Lower lobe of right lung (tissue), 2 donors: ENCODE measurements around the gene ZNF138. TPM values are rescaled to one million over a fixed set of nuclear protein-coding genes. Genes with fewer than 3 reads are reported as not detected.
"Not testable (repeated sequence)": the region's sequence is repeated elsewhere in the genome, so short reads cannot be mapped to it uniquely, and the experiment has no call there.

Source experiments
- ATAC-seq, 2 donors: fragments of 200-7000 bp; cut with Tn5 transposase; one replicate each; pipeline ENCODE4 v1.9.1; 2020 to 2022; ENCODE audit warnings: mild to moderate bottlenecking in 2 of 2, moderate library complexity in 2 of 2
- DNase-seq: peaks from one replicate; pipeline ENCODE4 v3.0.0-alpha.2; 2020
- H3K27ac ChIP-seq: fragments of 200-600 bp; one replicate; pipeline ENCODE4 v1.8.0; 2022
- H3K27me3 ChIP-seq: fragments of 200-600 bp; one replicate; pipeline ENCODE4 v1.8.0; 2022; ENCODE audit warnings: low read depth
- H3K36me3 ChIP-seq: fragments of 200-600 bp; one replicate; pipeline ENCODE4 v1.8.0; 2022; ENCODE audit warnings: mild to moderate bottlenecking
- H3K4me1 ChIP-seq: fragments of 200-600 bp; one replicate; pipeline ENCODE4 v1.8.0; 2022
- H3K4me3 ChIP-seq: fragments of 200-600 bp; one replicate; pipeline ENCODE4 v1.8.0; 2022; ENCODE audit warnings: mild to moderate bottlenecking
- H3K9me3 ChIP-seq: fragments of 200-600 bp; one replicate; pipeline ENCODE4 v1.8.0; 2022
- CTCF ChIP-seq: fragments of 200-600 bp; IDR thresholded peaks from one replicate; pipeline ENCODE4 v1.8.0; 2022; ENCODE audit warnings: antibody characterized with exemption, mild to moderate bottlenecking
- intact Hi-C: fragments of 100-400 bp; cut with DNase I; formaldehyde crosslinking; loops from one replicate; pipeline ENCODE4 v1.11.0; 2022
- total RNA-seq: library from RNA; stranded (reverse); fragmentation: NEBNext Ultra II Directional; extraction: Animal tissue kit (Norgen Biotek cat#: 25700); gene quantifications from one replicate; pipeline ENCODE4 v1.2.1, GENCODE V29; 2021
- donor health status: DM: no; HTN: yes; CAD: no; lungs with severe emphysema.

The ZNF138 gene
- total RNA-seq, 1 donor from 2014 or later: 6.6 TPM

GRCh38 chr7:64849250-64849923 lies 55.2 kb downstream of the ZNF138 start:
- Histone ChIP-seq H3K4me3 (no peak overlapping the region), H3K4me1 (no peaks in the 10 kb centered on the region), H3K9me3 (no peaks in the 10 kb centered on the region), H3K27ac (no peak overlapping the region), H3K27me3 (no peaks in the 10 kb centered on the region), H3K36me3 (no peaks in the 10 kb centered on the region)
- ATAC-seq: no peak
- no peak for DNase-seq
- intact Hi-C loops: no loop called here
- no peak for TF ChIP-seq CTCF

- intact Hi-C loops: no loop called here
- H3K27ac ChIP-seq: no peak overlapping the region
- no peaks in the 10 kb centered on the region for H3K36me3 ChIP-seq
- H3K4me3 ChIP-seq: no peak overlapping the region
- no peaks in the 10 kb centered on the region for H3K9me3 ChIP-seq
- no peak for ATAC-seq
- no peaks in the 10 kb centered on the region for H3K4me1 ChIP-seq
- TF ChIP-seq CTCF: no peak
- no peak for DNase-seq
- no peaks in the 10 kb centered on the region for H3K27me3 ChIP-seq
Observed at GRCh38 chr7:64849924-64850499, 55.8 kb downstream of the ZNF138 start.

GRCh38 chr7:64853679-64854078 lies 59.5 kb downstream of the ZNF138 start:
- Histone ChIP-seq H3K27me3 (no peaks in the 10 kb centered on the region), H3K27ac (no peak overlapping the region), H3K36me3 (no peaks in the 10 kb centered on the region), H3K9me3 (no peaks in the 10 kb centered on the region), H3K4me1 (no peaks in the 10 kb centered on the region), H3K4me3 (no peak overlapping the region)
- no peak for DNase-seq
- ATAC-seq: no peak
- no peak for TF ChIP-seq CTCF
- intact Hi-C loops: no loop called here

GRCh38 chr7:64854969-64855368 lies 60.7 kb downstream of the ZNF138 start:
- no peak for TF ChIP-seq CTCF
- H3K9me3 ChIP-seq: no peaks in the 10 kb centered on the region
- H3K4me3 ChIP-seq: no peak overlapping the region
- no peak for DNase-seq
- H3K36me3 ChIP-seq: no peaks in the 10 kb centered on the region
- ATAC-seq: no peak
- no peaks in the 10 kb centered on the region for H3K27me3 ChIP-seq
- intact Hi-C loops: no loop called here
- H3K27ac ChIP-seq: no peak overlapping the region
- H3K4me1 ChIP-seq: no peaks in the 10 kb centered on the region

GRCh38 chr7:64863021-64863420 lies 68.8 kb downstream of the ZNF138 start:
- H3K4me3 ChIP-seq: no peak overlapping the region
- ATAC-seq: no peak
- intact Hi-C loops: no loop called here
- no peak overlapping the region for H3K27ac ChIP-seq
- no peak for TF ChIP-seq CTCF
- H3K27me3 ChIP-seq: no peaks in the 10 kb centered on the region
- H3K4me1 ChIP-seq: no peaks in the 10 kb centered on the region
- H3K36me3 ChIP-seq: no peaks in the 10 kb centered on the region
- H3K9me3 ChIP-seq: no peaks in the 10 kb centered on the region
- DNase-seq: no peak

- H3K27ac ChIP-seq, H3K27me3 ChIP-seq, ATAC-seq, intact Hi-C loops, H3K4me3 ChIP-seq, H3K9me3 ChIP-seq, H3K36me3 ChIP-seq, H3K4me1 ChIP-seq, DNase-seq: not testable (repeated sequence)
Observed at GRCh38 chr7:64863530-64863929, 69.3 kb downstream of the ZNF138 start.
